Ureter (tissue), 1 donor: Measurements from ENCODE around the gene APCDD1. TPM values are rescaled to one million over a fixed set of nuclear protein-coding genes. Genes with fewer than 3 reads are reported as not detected.
"Not testable (repeated sequence)": the region's sequence is repeated elsewhere in the genome, so short reads cannot be mapped to it uniquely, and the experiment has no call there.

Experiments
- DNase-seq: peaks from one replicate; pipeline ENCODE4 v3.0.0-alpha.2; 2020; ENCODE audit warnings: low spot score
- total RNA-seq: library from RNA; stranded (reverse); gene quantifications from one replicate; pipeline ENCODE4 v1.2.4, GENCODE V29; 2023
- donor health status: DM: yes; HTN: yes; CAD: no.

Gene APCDD1
- total RNA-seq, 1 donor from 2014 or later = 98.4 TPM

- no peak for DNase-seq
Observed at GRCh38 chr18:10490401-10491165, 36.1 kb downstream of the APCDD1 start.

GRCh38 chr18:10495936-10496335 lies 41.5 kb downstream of the APCDD1 start:
- no peak for DNase-seq

GRCh38 chr18:10497206-10497749 lies 42.8 kb downstream of the APCDD1 start:
- no peak for DNase-seq

GRCh38 chr18:10499230-10499629 lies 44.8 kb downstream of the APCDD1 start:
- no peak for DNase-seq

- DNase-seq = no peak
Observed at GRCh38 chr18:10500038-10500437, 45.6 kb downstream of the APCDD1 start.

- no peak for DNase-seq
Observed at GRCh38 chr18:10504723-10505122, 50.3 kb downstream of the APCDD1 start.

GRCh38 chr18:10505892-10506291 lies 51.5 kb downstream of the APCDD1 start:
- DNase-seq = not testable (repeated sequence)

GRCh38 chr18:10508591-10508990 lies 54.2 kb downstream of the APCDD1 start:
- DNase-seq = no peak

GRCh38 chr18:10511236-10511635 lies 56.8 kb downstream of the APCDD1 start:
- no peak for DNase-seq

GRCh38 chr18:10514082-10514481 lies 59.6 kb downstream of the APCDD1 start:
- no peak for DNase-seq

- DNase-seq = no peak
Observed at GRCh38 chr18:10514601-10515000, 60.2 kb downstream of the APCDD1 start.

- DNase-seq = no peak
Observed at GRCh38 chr18:10515456-10515855, 61.0 kb downstream of the APCDD1 start.

- no peak for DNase-seq
Observed at GRCh38 chr18:10516078-10516477, 61.6 kb downstream of the APCDD1 start.

- no peak for DNase-seq
Observed at GRCh38 chr18:10518595-10519255, 64.3 kb downstream of the APCDD1 start.

GRCh38 chr18:10519366-10519765 lies 64.9 kb downstream of the APCDD1 start:
- DNase-seq = no peak

- DNase-seq = peak; percentile 87
Observed at GRCh38 chr18:10519999-10520935, 65.8 kb downstream of the APCDD1 start.

GRCh38 chr18:10521566-10521965 lies 67.1 kb downstream of the APCDD1 start:
- no peak for DNase-seq

- DNase-seq = no peak
Observed at GRCh38 chr18:10522574-10522973, 68.1 kb downstream of the APCDD1 start.

- no peak for DNase-seq
Observed at GRCh38 chr18:10523544-10523943, 69.1 kb downstream of the APCDD1 start.

- DNase-seq = no peak
Observed at GRCh38 chr18:10524507-10525370, 70.3 kb downstream of the APCDD1 start.

- no peak for DNase-seq
Observed at GRCh38 chr18:10525371-10525691, 70.9 kb downstream of the APCDD1 start.
